Measurements from ENCODE around the gene HDAC9.

The HDAC9 gene

DNA sequence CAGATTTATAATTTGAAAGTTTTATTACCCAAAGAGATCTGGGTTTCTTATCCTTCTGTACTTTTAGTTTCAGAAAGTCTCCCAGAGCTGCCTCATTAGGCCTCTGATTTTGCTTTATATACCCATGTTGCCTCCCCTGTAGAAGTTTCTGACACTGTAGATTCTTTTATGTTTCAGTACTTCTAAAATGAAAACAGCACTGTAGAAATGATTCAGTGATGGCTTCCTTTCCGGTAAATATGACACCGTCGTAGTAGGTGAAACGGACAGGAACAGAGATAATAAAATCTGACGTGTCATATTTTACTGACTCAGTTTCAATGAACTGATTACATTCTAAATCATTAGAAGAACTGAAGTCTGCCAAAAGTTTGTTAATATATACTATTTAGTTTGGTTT lies 349.2 kb downstream of the HDAC9 start:
- no peak overlapping the region for H3K4me3 ChIP-seq (ENCODE audit: low read depth, low read length)
- no peak for TF ChIP-seq CTCF (IDR thresholded peaks at IDR 0.05; ENCODE audit: low read depth, low read length)

DNA sequence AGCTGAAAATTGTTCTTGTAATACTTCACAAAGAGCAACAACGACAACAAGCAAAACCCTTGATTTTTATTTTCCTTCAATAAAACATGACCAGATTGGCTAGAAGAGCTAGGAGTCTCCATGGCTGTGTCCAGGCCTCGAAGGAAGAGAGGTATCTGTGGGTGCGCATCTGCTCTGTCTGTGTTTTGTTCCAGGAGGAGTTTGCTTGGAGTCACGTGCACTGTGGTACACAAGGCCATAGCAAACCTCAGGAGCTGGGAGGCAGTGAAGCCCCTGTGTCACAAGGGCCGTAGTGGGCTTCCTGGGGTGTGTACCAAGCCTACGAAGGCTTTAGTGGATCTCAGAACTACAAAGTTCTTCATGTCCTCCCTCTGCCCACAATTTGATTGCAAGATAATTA lies 350.2 kb downstream of the HDAC9 start:
- no peak overlapping the region for H3K4me3 ChIP-seq (ENCODE audit: low read depth, low read length)
- no peak for TF ChIP-seq CTCF (IDR thresholded peaks at IDR 0.05; ENCODE audit: low read depth, low read length)

- no peak overlapping the region for H3K4me3 ChIP-seq (ENCODE audit: low read depth, low read length)
- no peak for TF ChIP-seq CTCF (IDR thresholded peaks at IDR 0.05; ENCODE audit: low read depth, low read length)
Measured at GRCh38 chr7:18846765-18847215, 351.2 kb downstream of the HDAC9 start.

- no peak for TF ChIP-seq CTCF (IDR thresholded peaks at IDR 0.05; ENCODE audit: low read depth, low read length)
Measured at GRCh38 chr7:18849130-18849529, 353.6 kb downstream of the HDAC9 start.

DNA sequence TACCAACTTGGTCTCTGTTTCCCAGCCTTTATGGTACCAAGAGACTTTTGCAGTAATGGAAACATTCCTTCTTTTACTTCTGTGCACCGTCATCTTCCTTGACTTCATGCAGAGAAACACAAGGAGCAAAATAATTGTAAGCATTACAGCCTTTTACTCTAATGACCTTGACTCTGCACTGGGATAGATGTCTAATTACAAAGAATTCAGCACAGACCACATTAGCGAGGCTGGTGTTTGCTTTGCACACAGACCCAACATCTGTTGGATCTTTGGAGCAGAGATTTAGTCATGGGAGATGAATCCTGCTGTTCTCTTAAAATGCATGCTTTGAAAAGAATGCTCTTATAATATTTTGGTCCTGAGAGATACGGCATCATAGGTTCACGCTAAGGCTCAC lies 360.2 kb downstream of the HDAC9 start:
- no peak for TF ChIP-seq CTCF (IDR thresholded peaks at IDR 0.05; ENCODE audit: low read depth, low read length)
- no peak overlapping the region for H3K4me3 ChIP-seq (ENCODE audit: low read depth, low read length)

More at GRCh38 chr7:18849130-18849529, 353.6 kb downstream of the HDAC9 start:
- no peak overlapping the region for H3K4me3 ChIP-seq (ENCODE audit: low read depth, low read length)

DNA sequence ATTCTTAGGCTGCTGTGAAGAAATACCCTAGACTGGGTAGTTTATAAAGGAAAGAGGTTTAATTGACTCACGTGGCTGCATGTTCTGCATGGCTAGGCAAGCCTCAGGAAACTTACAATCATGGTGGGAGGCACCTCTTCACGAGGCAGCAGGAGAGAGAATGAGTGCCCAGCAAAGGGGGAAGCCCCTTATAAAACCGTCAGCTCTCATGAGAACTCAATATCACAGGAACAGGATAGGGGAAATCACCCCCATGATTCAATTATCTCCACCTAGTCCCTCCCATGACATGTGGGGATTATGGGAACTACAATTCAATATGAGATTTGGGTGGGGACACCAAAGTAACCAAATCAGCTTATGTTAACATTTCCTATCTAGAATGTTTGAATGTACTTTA lies 362.7 kb downstream of the HDAC9 start:
- no peak for TF ChIP-seq CTCF (IDR thresholded peaks at IDR 0.05; ENCODE audit: low read depth, low read length)
- H3K4me3 ChIP-seq (ENCODE audit: low read depth, low read length), result no peak overlapping the region

DNA sequence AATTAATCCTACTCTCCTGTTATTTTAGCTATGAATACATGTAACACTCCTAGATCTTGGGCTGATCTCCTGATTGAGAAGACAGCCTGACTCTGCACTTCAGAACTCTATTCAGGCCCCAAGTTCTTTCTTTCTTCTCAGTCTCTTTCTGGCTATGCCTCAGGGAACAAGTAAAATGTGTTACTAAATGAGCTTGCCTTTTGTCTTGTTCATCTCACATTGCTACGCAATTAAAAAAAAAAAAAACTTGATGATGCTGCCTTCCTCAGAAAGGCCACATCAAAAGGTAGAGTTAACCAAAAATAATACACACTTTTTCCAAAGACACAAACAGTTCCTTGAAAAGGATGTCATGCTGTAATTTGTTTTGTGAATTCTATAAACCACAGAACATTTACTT lies 363.8 kb downstream of the HDAC9 start:
- no peak for TF ChIP-seq CTCF (IDR thresholded peaks at IDR 0.05; ENCODE audit: low read depth, low read length)
- no peak overlapping the region for H3K4me3 ChIP-seq (ENCODE audit: low read depth, low read length)
